ENCODE measurements around the gene DBH.

DBH gene

GRCh38 chr9:133659516-133659915 lies 23.4 kb downstream of the DBH start:
- no peak for TF ChIP-seq CTCF (IDR thresholded peaks at IDR 0.05; ENCODE audit: low read depth, low read length)
- no peak overlapping the region for H3K4me3 ChIP-seq (ENCODE audit: low read depth, low read length)

DNA sequence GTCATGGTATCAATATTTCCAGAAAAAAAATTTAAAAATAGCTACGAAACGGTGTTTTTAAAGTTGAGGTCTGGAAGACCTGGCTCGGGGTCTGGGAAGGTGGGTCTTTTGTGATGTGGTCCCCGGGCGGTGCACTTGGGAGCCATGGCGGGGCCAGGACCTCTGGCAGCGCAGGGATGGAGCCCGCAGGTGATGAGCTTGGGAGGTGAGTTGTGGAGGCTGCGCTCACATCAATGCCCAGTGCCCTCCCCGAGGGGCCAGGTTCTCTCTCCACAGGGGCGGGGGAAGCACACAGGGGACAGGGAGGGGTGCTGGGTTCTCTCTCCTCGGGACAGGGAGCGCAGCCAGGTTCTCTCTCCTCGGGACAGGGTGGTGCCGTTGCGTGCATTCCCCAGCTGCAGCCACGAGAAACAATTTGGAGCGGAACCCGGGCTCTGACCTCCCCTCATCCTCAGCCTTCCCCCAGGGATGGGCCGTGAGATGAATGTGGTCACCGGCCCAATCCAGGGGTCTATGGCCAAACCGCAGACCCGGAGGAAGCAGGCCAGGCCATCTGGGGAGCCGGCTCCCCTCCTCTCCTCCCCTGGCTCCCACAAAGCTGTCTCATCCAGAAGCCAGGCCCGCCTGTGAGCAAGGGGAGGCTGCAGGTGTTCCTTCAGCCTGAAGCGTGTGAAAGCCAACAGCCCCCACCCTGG lies 25.8 kb downstream of the DBH start:
- H3K4me3 ChIP-seq (ENCODE audit: low read depth, low read length), result no peak overlapping the region
- TF ChIP-seq CTCF (IDR thresholded peaks at IDR 0.05; ENCODE audit: low read depth, low read length), result no peak

GRCh38 chr9:133664173-133665050 lies 28.2 kb downstream of the DBH start:
- no peak overlapping the region for H3K4me3 ChIP-seq (ENCODE audit: low read depth, low read length)
- no peak for TF ChIP-seq CTCF (IDR thresholded peaks at IDR 0.05; ENCODE audit: low read depth, low read length)

GRCh38 chr9:133665096-133665495 lies 28.9 kb downstream of the DBH start:
- no peak for TF ChIP-seq CTCF (IDR thresholded peaks at IDR 0.05; ENCODE audit: low read depth, low read length)
- H3K4me3 ChIP-seq (ENCODE audit: low read depth, low read length), result no peak overlapping the region

- no peak overlapping the region for H3K4me3 ChIP-seq (ENCODE audit: low read depth, low read length)
- TF ChIP-seq CTCF (IDR thresholded peaks at IDR 0.05; ENCODE audit: low read depth, low read length), result no peak
Observed at GRCh38 chr9:133665535-133665934, 29.4 kb downstream of the DBH start.

- no peak for TF ChIP-seq CTCF (IDR thresholded peaks at IDR 0.05; ENCODE audit: low read depth, low read length)
- H3K4me3 ChIP-seq (ENCODE audit: low read depth, low read length), result no peak overlapping the region
Observed at GRCh38 chr9:133666387-133666786, 30.2 kb downstream of the DBH start.

- no peak for TF ChIP-seq CTCF (IDR thresholded peaks at IDR 0.05; ENCODE audit: low read depth, low read length)
- H3K4me3 ChIP-seq (ENCODE audit: low read depth, low read length), result no peak overlapping the region
Observed at GRCh38 chr9:133666845-133667244, 30.7 kb downstream of the DBH start.

Measured in WI38 (cell line).